ENCODE measurements around the gene CEMIP. TPM values are rescaled to one million over a fixed set of nuclear protein-coding genes. Genes with fewer than 3 reads are reported as not detected.

The CEMIP gene
- total RNA-seq, 1 donor: 687 TPM

- no peak overlapping the region for H3K27ac ChIP-seq (ENCODE audit: low read depth, low read length)
- peaks cover 73% of the 10 kb centered on the region for H4K20me1 ChIP-seq (ENCODE audit: insufficient read depth, low read length)
- no peak overlapping the region for H2AFZ ChIP-seq (ENCODE audit: low read length)
- H3K4me2 ChIP-seq (ENCODE audit: insufficient read depth, low read length): no peak overlapping the region
- peaks cover 10% of the 10 kb centered on the region for H3K4me1 ChIP-seq (ENCODE audit: insufficient read depth, low read length)
- peaks cover 4% of the 10 kb centered on the region for H3K79me2 ChIP-seq (ENCODE audit: insufficient read depth, low read length)
- no peak overlapping the region for H3K4me3 ChIP-seq (ENCODE audit: insufficient read depth, low read length)
- TF ChIP-seq CTCF (IDR thresholded peaks at IDR 0.05; ENCODE audit: extremely low read depth, low read depth, low read length): no peak
- H3K27me3 ChIP-seq (ENCODE audit: insufficient read depth, low read length): no peaks in the 10 kb centered on the region
- no peak for DNase-seq (ENCODE audit: insufficient read length, low spot score, missing footprints)
- H3K36me3 ChIP-seq (ENCODE audit: insufficient read depth, low read length): peaks cover 67% of the 10 kb centered on the region
- H3K9me3 ChIP-seq (ENCODE audit: low read depth, low read length): no peaks in the 10 kb centered on the region
Observed at GRCh38 chr15:80831192-80831591, 52.0 kb downstream of the CEMIP start.

- no peak overlapping the region for H2AFZ ChIP-seq (ENCODE audit: low read length)
- no peaks in the 10 kb centered on the region for H3K27me3 ChIP-seq (ENCODE audit: insufficient read depth, low read length)
- peaks cover 66% of the 10 kb centered on the region for H3K36me3 ChIP-seq (ENCODE audit: insufficient read depth, low read length)
- TF ChIP-seq CTCF (IDR thresholded peaks at IDR 0.05; ENCODE audit: extremely low read depth, low read depth, low read length): no peak
- H3K79me2 ChIP-seq (ENCODE audit: insufficient read depth, low read length): peaks cover 4% of the 10 kb centered on the region
- no peak overlapping the region for H3K4me2 ChIP-seq (ENCODE audit: insufficient read depth, low read length)
- H3K9me3 ChIP-seq (ENCODE audit: low read depth, low read length): no peaks in the 10 kb centered on the region
- peaks cover 72% of the 10 kb centered on the region for H4K20me1 ChIP-seq (ENCODE audit: insufficient read depth, low read length)
- H3K27ac ChIP-seq (ENCODE audit: low read depth, low read length): no peak overlapping the region
- no peak for DNase-seq (ENCODE audit: insufficient read length, low spot score, missing footprints)
- peaks cover 10% of the 10 kb centered on the region for H3K4me1 ChIP-seq (ENCODE audit: insufficient read depth, low read length)
- H3K4me3 ChIP-seq (ENCODE audit: insufficient read depth, low read length): no peak overlapping the region
Observed at GRCh38 chr15:80831606-80832224, 52.5 kb downstream of the CEMIP start.

- Histone ChIP-seq H3K27me3 (ENCODE audit: insufficient read depth, low read length) (no peaks in the 10 kb centered on the region), H3K36me3 (ENCODE audit: insufficient read depth, low read length) (peaks cover 68% of the 10 kb centered on the region), H3K27ac (ENCODE audit: low read depth, low read length) (no peak overlapping the region), H4K20me1 (ENCODE audit: insufficient read depth, low read length) (peaks cover 76% of the 10 kb centered on the region), H3K79me2 (ENCODE audit: insufficient read depth, low read length) (peaks cover 4% of the 10 kb centered on the region), H3K9me3 (ENCODE audit: low read depth, low read length) (no peaks in the 10 kb centered on the region), H2AFZ (ENCODE audit: low read length) (no peak overlapping the region), H3K4me3 (ENCODE audit: insufficient read depth, low read length) (no peak overlapping the region), H3K4me2 (ENCODE audit: insufficient read depth, low read length) (no peak overlapping the region), H3K4me1 (ENCODE audit: insufficient read depth, low read length) (peaks cover 10% of the 10 kb centered on the region)
- DNase-seq (ENCODE audit: insufficient read length, low spot score, missing footprints): no peak
- no peak for TF ChIP-seq CTCF (IDR thresholded peaks at IDR 0.05; ENCODE audit: extremely low read depth, low read depth, low read length)
Observed at GRCh38 chr15:80832686-80833085, 53.5 kb downstream of the CEMIP start.

- Histone ChIP-seq H4K20me1 (ENCODE audit: insufficient read depth, low read length) (peaks cover 82% of the 10 kb centered on the region), H3K27ac (ENCODE audit: low read depth, low read length) (no peak overlapping the region), H3K9me3 (ENCODE audit: low read depth, low read length) (no peaks in the 10 kb centered on the region), H3K4me3 (ENCODE audit: insufficient read depth, low read length) (no peak overlapping the region), H3K27me3 (ENCODE audit: insufficient read depth, low read length) (no peaks in the 10 kb centered on the region), H2AFZ (ENCODE audit: low read length) (no peak overlapping the region), H3K79me2 (ENCODE audit: insufficient read depth, low read length) (peaks cover 4% of the 10 kb centered on the region), H3K36me3 (ENCODE audit: insufficient read depth, low read length) (peaks cover 68% of the 10 kb centered on the region), H3K4me1 (ENCODE audit: insufficient read depth, low read length) (peaks cover 10% of the 10 kb centered on the region), H3K4me2 (ENCODE audit: insufficient read depth, low read length) (no peak overlapping the region)
- TF ChIP-seq CTCF (IDR thresholded peaks at IDR 0.05; ENCODE audit: extremely low read depth, low read depth, low read length): no peak
- DNase-seq (ENCODE audit: insufficient read length, low spot score, missing footprints): no peak
Observed at GRCh38 chr15:80834402-80834801, 55.2 kb downstream of the CEMIP start.
